GM18526 (cell line): ENCODE results near the gene CPNE8.

Source experiments
- POLR2A ChIP-seq: IDR thresholded peaks from 3 replicates; pipeline ENCODE4 v1.6.1; 2011; ENCODE audit not compliant: insufficient read length; ENCODE audit errors: extremely low read depth

CPNE8 gene

DNA sequence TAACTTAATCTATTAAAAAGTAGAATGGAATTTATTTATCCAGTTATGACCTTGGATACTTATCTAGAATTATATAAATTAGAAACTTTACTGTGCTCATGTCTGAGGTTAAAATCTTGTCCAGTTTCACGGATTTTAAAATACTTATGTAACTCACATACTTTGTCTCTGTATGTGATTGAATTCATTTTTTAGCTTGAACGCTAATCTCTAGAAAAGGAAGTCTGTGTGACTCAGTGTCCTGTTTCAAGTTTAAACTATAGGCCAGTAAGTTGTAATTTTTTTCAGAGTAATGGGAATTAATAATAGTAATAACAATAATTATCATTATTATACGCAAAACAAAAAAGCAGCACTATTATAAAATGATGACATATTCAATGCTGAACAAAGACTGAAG, 168.6 kb downstream of the CPNE8 start:
- TF ChIP-seq POLR2A, result no peak

DNA sequence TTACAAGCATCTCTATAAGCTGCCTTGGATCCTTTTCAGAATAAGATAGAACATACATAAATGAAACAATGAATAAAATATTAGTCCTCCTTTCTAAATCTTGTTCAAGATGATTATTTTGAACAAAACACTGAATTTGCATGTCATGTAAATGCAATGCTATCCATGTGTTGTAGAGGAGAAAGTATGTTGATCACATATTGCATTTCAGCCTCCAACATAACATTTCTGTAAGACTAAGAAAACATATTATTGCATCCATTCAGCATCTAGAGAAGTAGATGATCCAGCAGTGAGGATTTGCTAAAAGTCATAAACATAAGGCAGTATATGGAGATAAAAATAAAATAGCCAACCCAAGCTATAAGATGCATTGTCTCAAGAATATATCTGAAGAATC, 172.6 kb downstream of the CPNE8 start:
- no peak for TF ChIP-seq POLR2A

DNA sequence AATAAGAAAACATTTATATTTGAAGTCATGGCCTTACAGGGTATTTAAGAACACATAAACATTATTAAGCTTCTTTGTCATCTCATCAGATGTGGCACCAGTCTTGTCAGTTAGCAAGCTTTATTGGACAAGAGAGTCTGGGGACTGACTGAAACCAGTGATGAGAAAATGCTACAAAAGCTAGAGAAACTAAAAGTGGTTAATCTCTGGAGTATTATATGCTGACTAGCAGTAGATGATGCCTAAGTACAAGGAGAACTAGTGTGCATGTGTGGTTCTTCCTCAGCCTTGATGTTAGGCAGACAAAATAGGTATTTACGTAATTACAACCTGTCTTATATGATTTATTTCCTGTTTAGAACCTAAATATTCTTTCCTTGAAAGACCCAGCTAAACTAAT, 176.5 kb downstream of the CPNE8 start:
- no peak for TF ChIP-seq POLR2A

- TF ChIP-seq POLR2A, result no peak
Measured at GRCh38 chr12:38721611-38722252, 183.7 kb downstream of the CPNE8 start.

DNA sequence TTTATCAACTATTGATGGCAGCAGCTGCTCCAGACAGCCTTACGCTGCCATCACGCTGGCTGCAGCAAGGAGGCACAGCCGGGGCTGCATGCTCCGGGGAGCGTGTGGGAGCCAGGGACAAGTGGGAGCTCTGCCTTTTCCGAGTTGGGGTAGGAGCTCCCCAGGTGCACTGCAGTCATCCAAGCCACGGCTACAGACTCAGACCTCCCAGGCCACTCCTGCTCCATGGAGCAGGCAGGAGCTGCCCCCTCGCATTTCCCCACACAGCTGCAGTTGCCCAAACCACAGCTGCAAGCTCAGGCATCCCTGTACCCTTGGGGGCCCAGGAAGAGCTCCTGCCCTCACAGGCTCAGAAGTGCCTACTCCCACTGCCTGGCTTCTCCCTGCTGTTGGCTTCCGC, 184.7 kb downstream of the CPNE8 start:
- TF ChIP-seq POLR2A, result no peak

DNA sequence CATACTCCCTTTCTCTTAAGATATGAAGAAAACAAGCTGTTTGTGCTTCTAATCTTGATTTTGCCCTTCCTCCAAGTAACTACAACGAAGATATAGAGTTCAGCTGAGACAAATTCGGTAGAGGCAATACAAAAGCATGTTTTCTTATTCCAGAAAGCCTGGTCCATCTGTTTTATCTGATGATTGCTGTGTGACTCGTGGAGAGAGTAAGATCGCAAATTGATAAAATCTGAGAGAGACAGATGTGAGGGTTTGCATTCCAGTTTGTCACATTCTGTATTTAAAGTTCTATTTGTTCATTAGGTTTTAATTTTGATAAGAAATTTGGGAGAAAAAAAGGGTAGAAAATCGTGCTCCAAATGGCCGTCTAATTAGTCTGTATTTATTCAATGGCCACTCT, 192.1 kb downstream of the CPNE8 start:
- no peak for TF ChIP-seq POLR2A

DNA sequence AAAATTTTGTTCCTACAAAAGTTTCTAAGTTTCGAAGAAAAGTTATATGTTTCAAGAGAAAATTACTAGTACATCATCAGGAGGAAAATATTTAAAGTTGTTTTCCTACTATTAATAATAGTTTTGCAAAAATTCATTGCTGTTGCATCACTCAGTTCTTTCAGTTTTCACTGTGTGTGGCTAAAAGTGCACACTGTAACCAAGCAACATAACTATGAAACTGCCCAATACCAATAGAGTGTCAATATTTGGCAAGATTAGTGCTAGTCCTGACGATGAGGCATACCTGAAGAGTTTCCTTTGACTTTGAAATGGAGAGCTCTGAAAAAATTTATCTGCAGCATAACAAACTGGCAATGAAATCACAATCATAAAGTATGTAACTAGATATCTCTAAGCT, 194.3 kb downstream of the CPNE8 start:
- TF ChIP-seq POLR2A, result no peak

GRCh38 chr12:38708466-38708865, 196.9 kb downstream of the CPNE8 start:
- no peak for TF ChIP-seq POLR2A

- TF ChIP-seq POLR2A, result no peak
Measured at GRCh38 chr12:38707648-38708047, 197.7 kb downstream of the CPNE8 start.

DNA sequence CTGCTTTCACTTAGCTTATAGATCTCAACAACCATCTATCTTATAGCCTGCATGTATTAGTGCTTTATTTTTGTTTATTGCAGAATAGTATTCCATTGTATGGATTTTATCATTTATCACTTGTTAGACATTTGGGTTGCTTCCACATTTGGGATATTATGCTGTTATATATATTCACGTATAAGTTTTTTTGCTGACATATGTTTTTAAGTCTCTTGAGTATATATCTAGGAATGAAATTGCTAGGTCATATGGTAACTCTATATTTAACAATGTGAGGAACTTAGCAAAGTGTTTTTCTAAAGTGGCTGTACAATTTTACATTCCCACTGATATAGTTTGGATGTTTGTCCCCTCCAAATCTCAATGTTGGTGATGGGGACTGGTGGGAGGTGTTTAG, 208.1 kb downstream of the CPNE8 start:
- no peak for TF ChIP-seq POLR2A

DNA sequence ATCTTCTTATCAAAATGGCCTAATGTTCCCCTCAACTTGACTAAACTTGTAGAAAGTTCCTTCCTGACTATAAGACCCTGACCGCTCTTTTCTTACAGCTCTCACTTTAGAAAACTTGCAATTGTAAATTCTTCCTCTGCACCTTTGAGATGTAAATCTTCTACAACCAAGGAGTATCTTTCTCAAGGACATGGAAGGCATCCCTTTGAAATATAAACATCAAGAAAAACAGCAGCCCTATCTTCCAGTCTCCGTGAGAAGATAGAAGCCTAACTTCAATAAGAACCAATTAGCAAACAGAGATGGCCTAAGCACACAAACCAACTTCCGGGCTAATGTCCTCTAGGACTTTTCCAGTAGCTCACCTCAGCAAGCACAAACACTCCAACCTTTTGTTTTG, 210.3 kb downstream of the CPNE8 start:
- no peak for TF ChIP-seq POLR2A

- TF ChIP-seq POLR2A, result no peak
Measured at GRCh38 chr12:38691164-38691563, 214.2 kb downstream of the CPNE8 start.

DNA sequence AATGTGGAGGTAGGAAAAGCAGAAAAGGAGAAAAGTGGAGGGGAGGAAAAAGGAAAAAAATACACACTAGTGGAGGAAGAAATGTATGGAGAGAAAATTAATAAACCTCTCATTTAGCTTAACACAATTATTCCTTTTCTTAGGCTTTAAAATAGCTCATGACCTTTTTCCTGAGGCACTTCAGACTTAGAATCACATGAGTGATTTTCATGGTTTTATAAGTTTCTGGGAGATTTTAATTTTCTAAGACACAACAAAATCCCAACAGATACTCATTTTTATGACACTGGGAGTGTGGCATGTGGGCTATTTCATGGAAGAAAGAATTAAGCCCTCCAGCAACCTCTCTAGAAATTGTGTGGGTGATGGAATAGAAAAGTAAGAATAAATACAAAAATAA, 214.7 kb downstream of the CPNE8 start:
- TF ChIP-seq POLR2A, result no peak

GRCh38 chr12:38689704-38690103, 215.7 kb downstream of the CPNE8 start:
- TF ChIP-seq POLR2A, result no peak

DNA sequence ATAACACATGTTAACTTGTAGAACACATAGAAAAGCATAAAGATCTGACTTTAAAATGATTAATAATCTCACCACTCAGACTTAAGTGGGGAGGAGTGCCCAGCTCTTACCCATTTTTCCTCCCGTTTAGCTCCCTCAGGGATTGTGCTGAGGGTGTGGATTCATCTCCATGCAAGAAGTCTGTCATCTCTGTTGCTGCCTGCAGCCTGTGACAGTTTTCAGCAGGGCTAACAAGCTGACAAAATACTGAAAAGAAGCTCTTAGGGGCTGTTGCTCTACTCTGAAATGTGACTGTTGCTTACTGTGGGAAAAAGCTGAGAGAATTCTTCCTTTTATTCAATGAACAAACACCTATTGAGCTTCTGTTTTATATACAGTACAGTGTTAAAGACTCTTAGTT, 216.2 kb downstream of the CPNE8 start:
- no peak for TF ChIP-seq POLR2A

DNA sequence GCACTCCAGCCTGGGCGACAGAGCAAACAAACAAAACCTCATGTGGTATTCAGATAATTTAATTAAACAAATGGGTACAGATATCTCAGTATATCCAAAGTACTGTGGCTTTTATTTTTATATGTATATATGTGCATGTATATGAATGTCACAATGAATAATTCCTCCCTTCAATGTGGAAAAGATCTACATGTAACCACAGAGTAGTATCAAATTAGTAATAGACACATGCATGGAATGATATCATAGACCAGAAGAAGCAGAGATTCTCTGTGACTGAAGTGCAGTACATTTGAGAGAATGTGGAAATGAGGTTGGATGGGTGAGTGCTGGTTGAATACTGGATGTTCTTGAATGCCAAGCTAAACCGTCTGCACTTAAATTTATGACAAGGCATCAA, 222.9 kb downstream of the CPNE8 start:
- no peak for TF ChIP-seq POLR2A

DNA sequence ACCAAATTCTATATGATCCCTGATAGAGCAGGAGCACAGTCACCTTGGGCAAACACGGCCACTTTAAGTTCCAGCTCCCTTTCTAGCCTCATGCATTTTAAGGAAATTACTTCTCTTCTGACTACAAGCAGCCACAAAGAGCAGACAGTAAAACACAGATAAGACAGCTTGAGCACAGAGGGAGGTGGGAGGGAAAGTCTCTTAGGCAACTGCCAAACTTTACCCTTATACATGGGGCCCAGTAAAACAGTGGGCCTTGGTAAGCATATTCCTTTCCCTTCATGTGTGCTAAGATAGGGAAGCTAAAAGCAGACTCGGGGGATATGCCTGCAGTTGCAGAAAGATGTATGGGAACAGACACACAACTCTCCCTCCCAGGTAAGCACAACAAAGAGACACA, 235.9 kb downstream of the CPNE8 start:
- no peak for TF ChIP-seq POLR2A

DNA sequence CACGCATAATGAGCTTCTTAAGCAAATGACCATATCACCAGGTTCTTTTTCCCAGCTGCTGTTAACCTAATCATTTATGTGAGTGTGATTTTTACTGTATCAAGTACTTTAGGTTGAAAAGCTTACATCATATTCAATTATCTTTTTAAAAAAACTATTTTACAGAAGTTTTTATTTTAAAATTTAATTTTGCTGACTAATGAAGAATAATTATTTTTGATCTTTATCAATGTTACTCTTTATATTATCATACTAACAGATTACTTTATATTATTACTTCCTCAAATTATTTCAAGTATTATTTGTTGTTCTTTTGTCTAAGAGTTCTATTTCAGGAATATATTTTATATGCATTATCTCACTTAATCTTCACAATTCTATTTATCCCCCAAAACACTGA, 236.3 kb downstream of the CPNE8 start:
- no peak for TF ChIP-seq POLR2A
